ENCODE measurements around the gene OLFM3. TPM values are rescaled to one million over a fixed set of nuclear protein-coding genes. Genes with fewer than 3 reads are reported as not detected.

The OLFM3 gene
- total RNA-seq, 2 donors from 2014 or later, result 0.15 to 0.26 TPM

DNA sequence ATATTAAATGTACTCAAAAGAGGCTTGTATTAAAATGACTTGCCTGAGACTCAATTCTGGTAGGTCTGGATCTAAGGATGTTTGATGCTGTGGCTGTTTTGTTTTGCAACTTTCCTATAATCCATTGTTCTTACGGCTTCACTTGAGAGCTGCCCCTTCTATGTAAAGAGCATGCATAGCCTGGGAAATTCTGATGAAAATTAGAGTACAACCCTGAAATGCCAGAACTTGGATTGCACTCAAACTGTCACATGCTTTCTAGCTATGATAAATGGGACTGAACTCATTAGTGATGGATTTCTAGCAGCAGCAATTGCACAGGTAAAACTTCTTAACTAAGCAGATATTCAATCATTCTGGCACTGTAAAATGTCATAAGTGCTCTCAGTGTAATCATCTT lies 67.9 kb downstream of the OLFM3 start:
- Histone ChIP-seq H3K36me3 (ENCODE audit: control insufficient read depth, insufficient read depth, low read length) (no peaks in the 10 kb centered on the region), H3K4me1 (ENCODE audit: control insufficient read depth, insufficient read depth, low read length) (no peaks in the 10 kb centered on the region), H3K27ac (ENCODE audit: low read depth, low read length) (no peak overlapping the region), H3K27me3 (ENCODE audit: control insufficient read depth, insufficient read depth, low read length, poor library complexity, severe bottlenecking) (no peaks in the 10 kb centered on the region), H3K4me3 (ENCODE audit: low read length) (no peak overlapping the region), H3K9me3 (ENCODE audit: control insufficient read depth, low read length) (no peaks in the 10 kb centered on the region), H3K9ac (ENCODE audit: extremely low read depth, low read length, poor library complexity, severe bottlenecking) (no peak overlapping the region)
- no peak overlapping the region for H3K4me3 Mint-ChIP-seq
- WGBS, 2 experiments (ENCODE audit: insufficient coverage in 1 of 2, insufficient read length in 1 of 2), result 94% methylated on average over 1 of the region's 1 CpG; no CpG with 5 or more reads in 1 of the 2 experiments
- TF ChIP-seq, protein P1, sequence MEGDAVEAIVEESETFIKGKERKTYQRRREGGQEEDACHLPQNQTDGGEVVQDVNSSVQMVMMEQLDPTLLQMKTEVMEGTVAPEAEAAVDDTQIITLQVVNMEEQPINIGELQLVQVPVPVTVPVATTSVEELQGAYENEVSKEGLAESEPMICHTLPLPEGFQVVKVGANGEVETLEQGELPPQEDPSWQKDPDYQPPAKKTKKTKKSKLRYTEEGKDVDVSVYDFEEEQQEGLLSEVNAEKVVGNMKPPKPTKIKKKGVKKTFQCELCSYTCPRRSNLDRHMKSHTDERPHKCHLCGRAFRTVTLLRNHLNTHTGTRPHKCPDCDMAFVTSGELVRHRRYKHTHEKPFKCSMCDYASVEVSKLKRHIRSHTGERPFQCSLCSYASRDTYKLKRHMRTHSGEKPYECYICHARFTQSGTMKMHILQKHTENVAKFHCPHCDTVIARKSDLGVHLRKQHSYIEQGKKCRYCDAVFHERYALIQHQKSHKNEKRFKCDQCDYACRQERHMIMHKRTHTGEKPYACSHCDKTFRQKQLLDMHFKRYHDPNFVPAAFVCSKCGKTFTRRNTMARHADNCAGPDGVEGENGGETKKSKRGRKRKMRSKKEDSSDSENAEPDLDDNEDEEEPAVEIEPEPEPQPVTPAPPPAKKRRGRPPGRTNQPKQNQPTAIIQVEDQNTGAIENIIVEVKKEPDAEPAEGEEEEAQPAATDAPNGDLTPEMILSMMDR (conservative IDR thresholded peaks at IDR 0.05), result no peak
- no peak overlapping the region for H3K27ac Mint-ChIP-seq
- no peaks in the 10 kb centered on the region for H3K36me3 Mint-ChIP-seq (ENCODE audit: low read depth)
- H3K27me3 Mint-ChIP-seq (ENCODE audit: insufficient read depth), result no peaks in the 10 kb centered on the region
- no peaks in the 10 kb centered on the region for H3K9me3 Mint-ChIP-seq
- no peak for DNase-seq
- H3K4me1 Mint-ChIP-seq, result no peaks in the 10 kb centered on the region

DNA sequence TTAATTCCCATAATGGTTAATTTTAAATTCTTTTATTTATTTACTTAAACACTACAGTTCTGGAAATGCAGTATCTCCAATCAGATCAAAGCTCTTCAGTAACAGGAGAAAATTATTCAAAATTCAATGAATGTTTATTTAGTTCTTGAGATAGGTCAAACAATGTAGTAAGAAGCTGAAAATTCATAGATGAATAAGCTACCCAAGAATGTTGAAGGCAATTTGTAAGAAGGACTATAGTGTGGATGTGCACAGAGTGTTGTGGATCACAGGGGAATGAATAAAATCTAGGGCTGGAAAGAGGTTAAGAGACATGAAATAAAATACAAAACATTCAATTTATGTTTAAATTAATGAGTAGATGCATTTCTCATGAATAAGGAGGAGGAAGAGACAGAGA lies 72.0 kb downstream of the OLFM3 start:
- peaks cover 7% of the 10 kb centered on the region for H3K4me1 Mint-ChIP-seq
- Histone ChIP-seq H3K4me1 (ENCODE audit: control insufficient read depth, insufficient read depth, low read length) (peaks cover 3% of the 10 kb centered on the region), H3K9ac (ENCODE audit: extremely low read depth, low read length, poor library complexity, severe bottlenecking) (no peak overlapping the region), H3K36me3 (ENCODE audit: control insufficient read depth, insufficient read depth, low read length) (no peaks in the 10 kb centered on the region), H3K27me3 (ENCODE audit: control insufficient read depth, insufficient read depth, low read length, poor library complexity, severe bottlenecking) (no peaks in the 10 kb centered on the region), H3K27ac (ENCODE audit: low read depth, low read length) (no peak overlapping the region), H3K4me3 (ENCODE audit: low read length) (no peak overlapping the region), H3K9me3 (ENCODE audit: control insufficient read depth, low read length) (no peaks in the 10 kb centered on the region)
- TF ChIP-seq, protein P1 (conservative IDR thresholded peaks at IDR 0.05), result no peak
- H3K27ac Mint-ChIP-seq, result no peak overlapping the region
- H3K4me3 Mint-ChIP-seq, result no peak overlapping the region
- H3K36me3 Mint-ChIP-seq (ENCODE audit: low read depth), result no peaks in the 10 kb centered on the region
- no peak for DNase-seq
- no peaks in the 10 kb centered on the region for H3K27me3 Mint-ChIP-seq (ENCODE audit: insufficient read depth)
- H3K9me3 Mint-ChIP-seq, result no peaks in the 10 kb centered on the region

DNA sequence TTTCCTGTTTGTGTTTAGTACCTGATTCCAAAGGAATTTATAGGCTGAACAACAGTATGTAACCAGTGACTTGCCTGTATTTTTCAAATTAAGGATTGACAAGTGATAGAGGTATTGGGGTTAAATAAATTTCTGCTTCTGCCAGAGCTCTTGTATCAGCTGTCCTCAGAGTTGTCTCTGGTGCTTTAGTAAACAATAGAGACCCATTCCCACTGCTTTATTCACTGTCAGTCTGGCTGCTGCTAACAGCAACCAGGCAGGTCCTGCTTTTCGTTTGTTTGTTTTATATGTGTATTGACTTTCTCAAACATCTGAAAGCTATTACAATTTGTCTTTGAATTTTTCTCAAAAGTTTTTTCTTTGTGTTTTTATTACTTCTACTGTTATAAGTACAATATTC lies 76.1 kb downstream of the OLFM3 start:
- H3K4me3 ChIP-seq (ENCODE audit: low read length), result no peak overlapping the region
- no peak overlapping the region for H3K27ac Mint-ChIP-seq
- peaks cover 7% of the 10 kb centered on the region for H3K4me1 Mint-ChIP-seq
- H3K9me3 Mint-ChIP-seq, result no peaks in the 10 kb centered on the region
- WGBS, 2 experiments (ENCODE audit: insufficient coverage in 1 of 2, insufficient read length in 1 of 2), result 43% methylated on average over 1 of the region's 1 CpG; no CpG with 5 or more reads in 1 of the 2 experiments
- H3K27me3 ChIP-seq (ENCODE audit: control insufficient read depth, insufficient read depth, low read length, poor library complexity, severe bottlenecking), result no peaks in the 10 kb centered on the region
- no peak overlapping the region for H3K4me3 Mint-ChIP-seq
- TF ChIP-seq, protein P1 (conservative IDR thresholded peaks at IDR 0.05), result no peak
- no peaks in the 10 kb centered on the region for H3K27me3 Mint-ChIP-seq (ENCODE audit: insufficient read depth)
- no peak overlapping the region for H3K27ac ChIP-seq (ENCODE audit: low read depth, low read length)
- H3K36me3 ChIP-seq (ENCODE audit: control insufficient read depth, insufficient read depth, low read length), result no peaks in the 10 kb centered on the region
- H3K4me1 ChIP-seq (ENCODE audit: control insufficient read depth, insufficient read depth, low read length), result peaks cover 3% of the 10 kb centered on the region
- no peak overlapping the region for H3K9ac ChIP-seq (ENCODE audit: extremely low read depth, low read length, poor library complexity, severe bottlenecking)
- H3K36me3 Mint-ChIP-seq (ENCODE audit: low read depth), result no peaks in the 10 kb centered on the region
- DNase-seq, result no peak
- no peaks in the 10 kb centered on the region for H3K9me3 ChIP-seq (ENCODE audit: control insufficient read depth, low read length)

All from endodermal cell (in vitro differentiated cells).